Nasal cavity respiratory epithelium epithelial cell of viscerocranial mucosa (primary cell): Measurements from ENCODE around the gene KMT2B. TPM values are rescaled to one million over a fixed set of nuclear protein-coding genes. Genes with fewer than 3 reads are reported as not detected.

Experiments
- total RNA-seq: library from RNA; depleted of rRNA; stranded (reverse); fragments of >200 nt; gene quantifications from 2 replicates; pipeline ENCODE4 v1.2.3, GENCODE V29; 2014

Gene KMT2B
- total RNA-seq: 4.1 and 21.1 TPM in 2 replicates

GRCh38 chr19:35717665-35718344, at the start of gene KMT2B:
Gene KMT2B (plus strand): TSS chr19:35718003. CDS start chr19:35718019, 16 bp downstream.

GRCh38 chr19:35704218-35704617, 13.6 kb upstream of the KMT2B start, which contains the start of gene ZBTB32:
Gene ZBTB32 (plus strand): TSS chr19:35704558. CDS start chr19:35714627, 10,069 bp downstream.

GRCh38 chr19:35742121-35742724, 24.4 kb downstream of the KMT2B start, which contains the start of gene IGFLR1:
Gene IGFLR1 (minus strand): TSS chr19:35742452. CDS start chr19:35741180, 1,272 bp downstream.

GRCh38 chr19:35745328-35746086, 27.7 kb downstream of the KMT2B start, which contains the start of the genes PSENEN and U2AF1L4:
Gene PSENEN (plus strand): TSS chr19:35745651. CDS start chr19:35745931, 280 bp downstream.
Gene U2AF1L4 (minus strand): TSS chr19:35745418. CDS start chr19:35745391, 27 bp downstream.

GRCh38 chr19:35748106-35749020, 30.6 kb downstream of the KMT2B start, which contains the start of gene LIN37:
Gene LIN37 (plus strand): TSS chr19:35748576. CDS start chr19:35748725, 149 bp downstream.

GRCh38 chr19:35756377-35757230, 38.8 kb downstream of the KMT2B start, which contains the start of gene HSPB6:
Gene HSPB6 (minus strand): TSS chr19:35757029. CDS start chr19:35757008, 21 bp downstream.

GRCh38 chr19:35757749-35758608, 40.2 kb downstream of the KMT2B start, which contains the start of gene PROSER3:
Gene PROSER3 (plus strand): TSS chr19:35758176. CDS start chr19:35758216, 40 bp downstream.

GRCh38 chr19:35775298-35776101, 57.7 kb downstream of the KMT2B start, which contains the start of gene ARHGAP33:
Gene ARHGAP33 (plus strand): TSS chr19:35775564. CDS start chr19:35775659, 95 bp downstream.

Other genes starting within 250 kb of the KMT2B start
- 0.28 and 13.7 TPM in 2 replicates for gene KRTDAP, start 227.5 kb upstream of the KMT2B start, total RNA-seq
- gene DMKN, start 204.4 kb upstream of the KMT2B start, total RNA-seq: 78.4 and 142 TPM in 2 replicates
- 16.5 and 67.3 TPM in 2 replicates for gene SBSN, start 189.7 kb upstream of the KMT2B start, total RNA-seq
- gene GAPDHS, start 184.5 kb upstream of the KMT2B start, total RNA-seq: not detected in 2 replicates
- 99.0 and 109 TPM in 2 replicates for gene TMEM147, start 172.4 kb upstream of the KMT2B start, total RNA-seq
- gene ATP4A, start 154.3 kb upstream of the KMT2B start, total RNA-seq: not detected in 2 replicates
- not detected in 2 replicates for gene PMIS2, start 131.8 kb upstream of the KMT2B start, total RNA-seq
- gene HAUS5, start 105.3 kb upstream of the KMT2B start, total RNA-seq: 3.1 and 4.6 TPM in 2 replicates
- gene RBM42, start 89.0 kb upstream of the KMT2B start, total RNA-seq: 33.2 and 37.9 TPM in 2 replicates
- 0.34 TPM in 1 of 2 replicates, not detected in the other for gene ETV2, start 76.3 kb upstream of the KMT2B start, total RNA-seq
- gene COX6B1, start 69.7 kb upstream of the KMT2B start, total RNA-seq: 88.5 and 102 TPM in 2 replicates
- not detected in 2 replicates for gene UPK1A, start 51.5 kb upstream of the KMT2B start, total RNA-seq
- gene ZBTB32, start 13.4 kb upstream of the KMT2B start, total RNA-seq: not detected in 2 replicates
- under 0.01 and 0.43 TPM in 2 replicates for gene IGFLR1, start 24.4 kb downstream of the KMT2B start, total RNA-seq
- 9.1 and 12.6 TPM in 2 replicates for gene U2AF1L4, start 27.4 kb downstream of the KMT2B start, total RNA-seq
- gene PSENEN, start 27.6 kb downstream of the KMT2B start, total RNA-seq: 14.9 and 15.7 TPM in 2 replicates
- gene LIN37, start 30.6 kb downstream of the KMT2B start, total RNA-seq: 5.8 and 7.3 TPM in 2 replicates
- gene HSPB6, start 39.0 kb downstream of the KMT2B start, total RNA-seq: under 0.01 and 0.28 TPM in 2 replicates
- 2.1 and 5.7 TPM in 2 replicates for gene PROSER3, start 40.2 kb downstream of the KMT2B start, total RNA-seq
- gene ARHGAP33, start 57.6 kb downstream of the KMT2B start, total RNA-seq: 0.57 TPM in 1 of 2 replicates, not detected in the other
- not detected in 2 replicates for gene PRODH2, start 94.8 kb downstream of the KMT2B start, total RNA-seq
- not detected in 2 replicates for gene NPHS1, start 134.5 kb downstream of the KMT2B start, total RNA-seq
- not detected in 2 replicates for gene KIRREL2, start 138.9 kb downstream of the KMT2B start, total RNA-seq
- gene APLP1, start 150.6 kb downstream of the KMT2B start, total RNA-seq: 0.64 TPM in 1 of 2 replicates, not detected in the other
- gene NFKBID, start 182.5 kb downstream of the KMT2B start, total RNA-seq: 3.4 and 3.6 TPM in 2 replicates
- gene HCST, start 184.5 kb downstream of the KMT2B start, total RNA-seq: 0.14 TPM in 1 of 2 replicates, not detected in the other
- not detected in 2 replicates for gene TYROBP, start 190.3 kb downstream of the KMT2B start, total RNA-seq
- 2.4 and 6.5 TPM in 2 replicates for gene LRFN3, start 218.4 kb downstream of the KMT2B start, total RNA-seq